HL-60 (cell line): Measurements from ENCODE around the gene PCCA.

Source experiments
- DNase-seq, 2 experiments: peaks; one replicate each; pipeline ENCODE4 v3.0.0-alpha.2; 2010 to 2020; ENCODE audit warnings: low read depth in 1 of 2, low spot score in 1 of 2
- H3K27ac ChIP-seq: fragments of 250-450 bp; sonication (Bioruptor Pico); replicated peaks from 2 replicates; pipeline ENCODE4 v1.5.1; 2020; ENCODE audit warnings: mild to moderate bottlenecking, moderate library complexity
- H3K27me3 ChIP-seq: fragments of 250-450 bp; sonication (Bioruptor Pico); 2 replicates; pipeline ENCODE4 v1.5.1; 2021; ENCODE audit warnings: mild to moderate bottlenecking, moderate library complexity; ENCODE audit not compliant: insufficient read depth, poor library complexity, severe bottlenecking
- H3K4me3 ChIP-seq: replicated peaks from 2 replicates; pipeline ENCODE4 v1.5.1; 2011; ENCODE audit warnings: mild to moderate bottlenecking, control low read depth, low read length; ENCODE audit not compliant: insufficient read depth
- CTCF ChIP-seq: IDR thresholded peaks from one replicate; pipeline ENCODE4 v1.5.1; 2011; ENCODE audit warnings: low read length, control low read depth, inconsistent platforms; ENCODE audit not compliant: insufficient read depth
- GABPA ChIP-seq: IDR thresholded peaks from 2 replicates; pipeline ENCODE4 v1.6.1; 2012; ENCODE audit warnings: low read depth
- POLR2AphosphoS5 ChIP-seq: IDR thresholded peaks from 2 replicates; pipeline ENCODE4 v1.6.1; 2012; ENCODE audit warnings: low read depth
- REST ChIP-seq: IDR thresholded peaks from 2 replicates; pipeline ENCODE4 v1.6.1; 2012; ENCODE audit warnings: low read depth; ENCODE audit not compliant: insufficient replicate concordance
- SPI1 ChIP-seq: IDR thresholded peaks from 2 replicates; pipeline ENCODE4 v1.6.1; 2012; ENCODE audit warnings: low read depth, mild to moderate bottlenecking, borderline replicate concordance

PCCA gene

GRCh38 chr13:100409132-100409531 is 320.2 kb downstream of the PCCA start:
- Histone ChIP-seq H3K27me3 (peaks cover under 1% of the 10 kb centered on the region), H3K27ac (no peak overlapping the region), H3K4me3 (no peak overlapping the region)
- no peak for DNase-seq
- TF ChIP-seq CTCF (no peak), POLR2AphosphoS5 (no peak), GABPA (no peak), SPI1 (no peak), REST (no peak)

GRCh38 chr13:100423375-100423774 is 334.5 kb downstream of the PCCA start:
- no peak overlapping the region for H3K4me3 ChIP-seq
- DNase-seq: peak in 1 of 2 experiments; percentile 33
- H3K27me3 ChIP-seq: no peaks in the 10 kb centered on the region
- TF ChIP-seq CTCF (no peak), GABPA (no peak), POLR2AphosphoS5 (no peak), SPI1 (no peak), REST (no peak)
- no peak overlapping the region for H3K27ac ChIP-seq

- Histone ChIP-seq H3K27ac (no peak overlapping the region), H3K27me3 (no peaks in the 10 kb centered on the region), H3K4me3 (no peak overlapping the region)
- TF ChIP-seq POLR2AphosphoS5: no peak
- TF ChIP-seq REST: no peak
- no peak for TF ChIP-seq GABPA
- TF ChIP-seq CTCF: no peak
- TF ChIP-seq SPI1: no peak
- DNase-seq: no peak
Observed at GRCh38 chr13:100428986-100429385, 340.1 kb downstream of the PCCA start.
